SK-N-SH (cell line): ENCODE measurements around the gene CLEC16A.

Experiments
- CHD2 ChIP-seq: fragments of 150-350 bp; IDR thresholded peaks from 2 replicates; pipeline ENCODE4 v1.6.1; 2018; ENCODE audit warnings: low read length; ENCODE audit not compliant: partially characterized antibody
- CTCF ChIP-seq: fragments of 200-600 bp; sonication (generic); IDR thresholded peaks from 2 replicates; pipeline ENCODE4 v1.6.1; 2017; ENCODE audit warnings: antibody characterized with exemption, mild to moderate bottlenecking, moderate library complexity
- EP300 ChIP-seq, 2 experiments: IDR thresholded peaks; 2 replicates each; pipeline versions ENCODE4 v1.4.0 to v1.6.1; 2012; ENCODE audit warnings: borderline replicate concordance in 1 of 2, low read depth in 1 of 2, low read length in 1 of 2
- EZH2phosphoT487 ChIP-seq: fragments of 200-600 bp; sonication (generic); IDR thresholded peaks from 2 replicates; pipeline ENCODE4 v1.6.1; 2017; ENCODE audit warnings: low read depth, mixed run types, mild to moderate bottlenecking, antibody characterized with exemption, moderate library complexity, borderline replicate concordance
- NRF1 ChIP-seq: IDR thresholded peaks from 2 replicates; pipeline ENCODE4 v1.6.1; 2012; ENCODE audit warnings: low read depth, mild to moderate bottlenecking, low read length
- PBX3 ChIP-seq: IDR thresholded peaks from 2 replicates; pipeline ENCODE4; 2012
- RCOR1 ChIP-seq: fragments of 150-350 bp; IDR thresholded peaks from 2 replicates; pipeline ENCODE4 v1.6.1; 2017; ENCODE audit warnings: antibody characterized with exemption, low read length
- REST ChIP-seq: IDR thresholded peaks from 2 replicates; pipeline ENCODE4 v1.6.1; 2012; ENCODE audit warnings: mild to moderate bottlenecking, low read depth, low read length, moderate library complexity
- SIN3A ChIP-seq: IDR thresholded peaks from 2 replicates; pipeline ENCODE4 v1.6.1; 2012; ENCODE audit warnings: low read depth, mild to moderate bottlenecking, low read length, moderate library complexity, borderline replicate concordance
- TAF1 ChIP-seq: IDR thresholded peaks from 2 replicates; pipeline ENCODE4 v1.6.1; 2012; ENCODE audit warnings: low read depth, mild to moderate bottlenecking, low read length, moderate library complexity, borderline replicate concordance
- USF1 ChIP-seq: IDR thresholded peaks from 2 replicates; pipeline ENCODE4 v1.4.0; 2012; ENCODE audit warnings: low read depth, borderline replicate concordance
- USF2 ChIP-seq: fragments of 150-350 bp; IDR thresholded peaks from 2 replicates; pipeline ENCODE4 v1.6.1; 2017; ENCODE audit warnings: antibody characterized with exemption, low read length, low read depth, borderline replicate concordance
- YY1 ChIP-seq: IDR thresholded peaks from 2 replicates; pipeline ENCODE4 v1.4.0; 2012; ENCODE audit warnings: low read depth, mild to moderate bottlenecking

GRCh38 chr16:11038777-11039176 is 94.4 kb downstream of the CLEC16A start:
- no peak for TF ChIP-seq EP300 (IDR thresholded peaks at IDR 0.05; ENCODE audit: borderline replicate concordance in 1 of 2, low read depth in 1 of 2, low read length in 1 of 2)
- no peak for TF ChIP-seq CTCF
- TF ChIP-seq RCOR1: no peak
- TF ChIP-seq REST: no peak
- no peak for TF ChIP-seq USF2
- no peak for TF ChIP-seq TAF1
- no peak for TF ChIP-seq EZH2phosphoT487
- TF ChIP-seq NRF1: no peak
- TF ChIP-seq PBX3: no peak
- no peak for TF ChIP-seq YY1
- TF ChIP-seq CHD2: no peak
- no peak for TF ChIP-seq SIN3A
- no peak for TF ChIP-seq USF1
